ENCODE data around the gene CHRNA4. TPM values are rescaled to one million over a fixed set of nuclear protein-coding genes. Genes with fewer than 3 reads are reported as not detected.

Gene CHRNA4
- total RNA-seq, 1 experiment from 2014 or later = 2.4 TPM

- no peaks in the 10 kb centered on the region for H3K9me3 ChIP-seq (ENCODE audit: control insufficient read depth, insufficient read depth, low read depth, low read length)
- no peaks in the 10 kb centered on the region for H3K36me3 ChIP-seq (ENCODE audit: control insufficient read depth, insufficient read depth, low read length)
- H3K4me1 ChIP-seq (ENCODE audit: control insufficient read depth, insufficient read depth, low read length) = peaks cover 6% of the 10 kb centered on the region
- ChIA-PET CTCF (no interaction called here), POLR2A (no interaction called here)
- H3K27ac ChIP-seq (ENCODE audit: low read length) = no peak overlapping the region
- H3K4me3 ChIP-seq (ENCODE audit: low read depth in 2 of 2, low read length in 2 of 2) = no peak overlapping the region
- TF ChIP-seq TCF7L2 (IDR thresholded peaks at IDR 0.05; ENCODE audit: low read depth, low read length) (no peak), REST (IDR thresholded peaks at IDR 0.05; ENCODE audit: insufficient read depth in 1 of 2, low read depth in 2 of 2, low read length in 1 of 2) (no peak), POLR2AphosphoS5 (IDR thresholded peaks at IDR 0.05; ENCODE audit: low read depth, low read length) (no peak), CTCF (IDR thresholded peaks at IDR 0.05) (no peak), SIN3A (IDR thresholded peaks at IDR 0.05; ENCODE audit: borderline replicate concordance, insufficient read depth, low read depth, low read length) (no peak)
- BruUV-seq (replicated peaks) = no TSS peak
- DNase-seq (ENCODE audit: low read depth, low spot score) (no peak), ATAC-seq (no peak)
- intact Hi-C loops (cut with micrococcal nuclease; ENCODE audit: unreplicated experiment) (no loop called here), in situ Hi-C loops (cut with HindIII; ENCODE audit: low pct_unique_long_range_greater_than_20kb, low sequenced_read_pairs) (no loop called here)
- H3K27me3 ChIP-seq (ENCODE audit: control insufficient read depth, insufficient read depth, low read length) = no peaks in the 10 kb centered on the region
Measured at GRCh38 chr20:63357921-63358905, 2.9 kb downstream of the CHRNA4 start.

GRCh38 chr20:63356931-63357879, 3.9 kb downstream of the CHRNA4 start:
- no peak overlapping the region for H3K4me3 ChIP-seq (ENCODE audit: low read depth in 2 of 2, low read length in 2 of 2)
- in situ Hi-C loops (cut with HindIII; ENCODE audit: low pct_unique_long_range_greater_than_20kb, low sequenced_read_pairs) = no loop called here

More at GRCh38 chr20:63356931-63357879, 3.9 kb downstream of the CHRNA4 start:
- Histone ChIP-seq H3K27me3 (ENCODE audit: control insufficient read depth, insufficient read depth, low read length) (no peaks in the 10 kb centered on the region), H3K36me3 (ENCODE audit: control insufficient read depth, insufficient read depth, low read length) (no peaks in the 10 kb centered on the region), H3K27ac (ENCODE audit: low read length) (no peak overlapping the region), H3K9me3 (ENCODE audit: control insufficient read depth, insufficient read depth, low read depth, low read length) (no peaks in the 10 kb centered on the region), H3K4me1 (ENCODE audit: control insufficient read depth, insufficient read depth, low read length) (peaks cover 6% of the 10 kb centered on the region)
- CTCF ChIA-PET = no interaction called here
- DNase-seq (ENCODE audit: low read depth, low spot score) (no peak), ATAC-seq (no peak)
- BruUV-seq (replicated peaks) = no TSS peak
- intact Hi-C loops (cut with micrococcal nuclease; ENCODE audit: unreplicated experiment) = no loop called here
- TF ChIP-seq TCF7L2 (IDR thresholded peaks at IDR 0.05; ENCODE audit: low read depth, low read length) (no peak), POLR2AphosphoS5 (IDR thresholded peaks at IDR 0.05; ENCODE audit: low read depth, low read length) (no peak), REST (IDR thresholded peaks at IDR 0.05; ENCODE audit: insufficient read depth in 1 of 2, low read depth in 2 of 2, low read length in 1 of 2) (no peak), CTCF (IDR thresholded peaks at IDR 0.05) (no peak), SIN3A (IDR thresholded peaks at IDR 0.05; ENCODE audit: borderline replicate concordance, insufficient read depth, low read depth, low read length) (no peak)
- POLR2A ChIA-PET = no interaction called here
